Neural progenitor cell (in vitro differentiated cells): Measurements from ENCODE around the gene WDR20.

Source experiments
- EZH2phosphoT487 ChIP-seq: fragments of 200-600 bp; sonication (generic); IDR thresholded peaks from 2 replicates; pipeline ENCODE4 v1.6.1; 2017; ENCODE audit warnings: antibody characterized with exemption
- TF ChIP-seq, protein P1 (sequence below): fragments of 200-600 bp; sonication (generic); IDR thresholded peaks from 2 replicates; pipeline ENCODE4 v1.5.1; 2017; ENCODE audit warnings: antibody characterized with exemption, mild to moderate bottlenecking

DNA sequence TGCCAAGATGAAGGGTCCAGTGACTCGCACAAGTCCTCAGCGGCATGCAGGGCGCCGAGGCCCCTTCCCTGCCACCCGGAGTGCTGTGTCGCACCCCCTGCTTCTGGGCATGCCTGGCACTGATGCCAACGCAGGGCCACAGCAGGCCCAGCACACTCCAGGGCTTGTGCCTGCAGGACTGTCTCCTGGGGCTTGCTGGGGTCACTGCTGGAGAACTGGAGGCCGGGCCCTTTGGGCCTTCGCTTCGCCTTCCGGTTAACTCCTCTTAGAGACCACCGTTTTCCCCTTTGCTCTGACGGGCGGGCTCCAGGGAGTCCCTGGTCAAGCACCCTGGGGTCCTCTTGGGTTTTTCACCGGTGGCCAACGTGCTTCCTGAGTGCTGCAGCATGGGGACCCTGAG is 79.6 kb downstream of the WDR20 start:
- TF ChIP-seq, protein P1, sequence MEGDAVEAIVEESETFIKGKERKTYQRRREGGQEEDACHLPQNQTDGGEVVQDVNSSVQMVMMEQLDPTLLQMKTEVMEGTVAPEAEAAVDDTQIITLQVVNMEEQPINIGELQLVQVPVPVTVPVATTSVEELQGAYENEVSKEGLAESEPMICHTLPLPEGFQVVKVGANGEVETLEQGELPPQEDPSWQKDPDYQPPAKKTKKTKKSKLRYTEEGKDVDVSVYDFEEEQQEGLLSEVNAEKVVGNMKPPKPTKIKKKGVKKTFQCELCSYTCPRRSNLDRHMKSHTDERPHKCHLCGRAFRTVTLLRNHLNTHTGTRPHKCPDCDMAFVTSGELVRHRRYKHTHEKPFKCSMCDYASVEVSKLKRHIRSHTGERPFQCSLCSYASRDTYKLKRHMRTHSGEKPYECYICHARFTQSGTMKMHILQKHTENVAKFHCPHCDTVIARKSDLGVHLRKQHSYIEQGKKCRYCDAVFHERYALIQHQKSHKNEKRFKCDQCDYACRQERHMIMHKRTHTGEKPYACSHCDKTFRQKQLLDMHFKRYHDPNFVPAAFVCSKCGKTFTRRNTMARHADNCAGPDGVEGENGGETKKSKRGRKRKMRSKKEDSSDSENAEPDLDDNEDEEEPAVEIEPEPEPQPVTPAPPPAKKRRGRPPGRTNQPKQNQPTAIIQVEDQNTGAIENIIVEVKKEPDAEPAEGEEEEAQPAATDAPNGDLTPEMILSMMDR = no peak
- TF ChIP-seq EZH2phosphoT487 = no peak
